Measurements from ENCODE around the gene PPP3CA.

DNA sequence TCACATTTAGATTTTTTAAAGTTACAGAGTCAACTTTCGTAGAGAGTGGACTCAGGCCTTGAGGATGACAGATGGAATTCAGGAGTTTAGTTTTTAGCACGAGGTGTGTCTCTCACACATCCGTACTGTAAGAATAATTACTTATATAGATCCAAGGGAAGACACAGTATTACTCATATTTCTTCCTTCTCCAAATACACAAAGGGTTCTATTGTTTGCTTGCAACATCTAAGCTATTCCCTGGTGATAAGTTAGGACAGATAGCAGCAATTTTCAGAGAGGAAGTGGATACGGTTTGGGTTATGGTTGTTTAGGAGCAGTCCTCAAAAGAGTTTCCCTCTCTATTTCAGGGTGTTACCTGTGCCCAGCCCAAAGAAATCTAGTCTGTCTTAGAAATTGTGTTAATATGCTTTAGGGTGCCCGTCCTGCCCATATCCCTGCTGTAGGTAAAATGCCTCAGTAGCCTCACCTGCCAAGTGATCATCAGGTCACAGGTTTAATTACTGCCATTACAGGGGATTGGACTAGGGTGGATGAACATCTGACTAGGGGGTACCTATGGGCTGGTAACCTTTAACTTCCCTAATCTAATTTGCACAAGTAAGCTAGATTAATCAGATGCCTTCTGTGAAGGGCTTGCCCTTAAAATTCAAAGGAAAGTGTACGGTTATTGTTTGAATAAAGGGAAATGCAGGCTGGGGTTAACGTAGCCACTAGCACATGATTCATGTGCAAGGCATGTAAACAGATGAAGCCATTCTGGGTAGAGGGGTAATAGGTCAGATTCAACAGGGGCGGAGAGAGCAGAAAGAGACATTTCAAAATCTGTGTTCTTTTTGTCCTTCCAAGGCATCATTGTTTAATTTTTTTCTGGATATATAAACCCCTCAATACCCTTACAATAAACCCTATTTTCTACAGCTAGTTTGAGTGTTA, 8.7 kb upstream of the PPP3CA start:
- TF ChIP-seq, protein P1, sequence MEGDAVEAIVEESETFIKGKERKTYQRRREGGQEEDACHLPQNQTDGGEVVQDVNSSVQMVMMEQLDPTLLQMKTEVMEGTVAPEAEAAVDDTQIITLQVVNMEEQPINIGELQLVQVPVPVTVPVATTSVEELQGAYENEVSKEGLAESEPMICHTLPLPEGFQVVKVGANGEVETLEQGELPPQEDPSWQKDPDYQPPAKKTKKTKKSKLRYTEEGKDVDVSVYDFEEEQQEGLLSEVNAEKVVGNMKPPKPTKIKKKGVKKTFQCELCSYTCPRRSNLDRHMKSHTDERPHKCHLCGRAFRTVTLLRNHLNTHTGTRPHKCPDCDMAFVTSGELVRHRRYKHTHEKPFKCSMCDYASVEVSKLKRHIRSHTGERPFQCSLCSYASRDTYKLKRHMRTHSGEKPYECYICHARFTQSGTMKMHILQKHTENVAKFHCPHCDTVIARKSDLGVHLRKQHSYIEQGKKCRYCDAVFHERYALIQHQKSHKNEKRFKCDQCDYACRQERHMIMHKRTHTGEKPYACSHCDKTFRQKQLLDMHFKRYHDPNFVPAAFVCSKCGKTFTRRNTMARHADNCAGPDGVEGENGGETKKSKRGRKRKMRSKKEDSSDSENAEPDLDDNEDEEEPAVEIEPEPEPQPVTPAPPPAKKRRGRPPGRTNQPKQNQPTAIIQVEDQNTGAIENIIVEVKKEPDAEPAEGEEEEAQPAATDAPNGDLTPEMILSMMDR (IDR thresholded peaks at IDR 0.05), result no peak
- TF ChIP-seq POLR2AphosphoS5 (IDR thresholded peaks at IDR 0.05) (no peak), POLR2A (IDR thresholded peaks at IDR 0.05) (no peak)

All from breast epithelium (tissue), 3 donors.